GM12875 (cell line): Measurements from ENCODE around the gene TMEM8B.

Experiments
- H3K4me3 ChIP-seq: one replicate; pipeline ENCODE4 v1.5.1; 2011; ENCODE audit warnings: low read depth, low read length, control low read depth
- TF ChIP-seq, protein P1 (sequence below): IDR thresholded peaks from 2 replicates; pipeline ENCODE4 v1.5.1; 2011; ENCODE audit warnings: low read depth, mild to moderate bottlenecking, control low read depth, inconsistent platforms, low read length, moderate library complexity, borderline replicate concordance; ENCODE audit not compliant: insufficient read depth

TMEM8B gene

DNA sequence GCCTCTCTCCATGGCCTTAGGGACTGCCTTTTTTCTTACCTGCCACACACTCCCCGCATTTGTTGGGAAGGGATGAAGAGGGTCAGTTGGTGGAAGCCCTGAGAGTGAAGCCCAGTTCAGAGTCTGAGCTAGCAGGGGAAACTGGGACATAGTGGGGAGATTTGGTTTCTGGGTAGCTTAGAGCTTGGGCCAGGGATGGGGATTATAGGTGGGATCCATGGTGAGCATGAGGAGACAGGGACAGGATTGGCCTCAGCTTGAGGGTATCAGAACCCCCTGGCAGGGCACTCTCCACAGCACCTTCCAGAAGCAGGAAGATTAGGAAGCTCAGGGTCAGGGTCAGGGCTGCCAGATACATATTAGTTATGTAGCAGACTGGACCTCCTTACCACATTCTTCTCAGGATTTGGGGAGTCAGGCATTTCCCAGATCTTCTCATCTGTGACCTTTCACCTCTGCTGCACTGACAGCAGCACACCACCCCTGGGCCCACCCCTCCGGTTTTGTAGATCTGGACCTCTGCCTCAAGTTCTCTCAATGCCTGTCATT lies 23.3 kb downstream of the TMEM8B start:
- no peak overlapping the region for H3K4me3 ChIP-seq
- TF ChIP-seq, protein P1, sequence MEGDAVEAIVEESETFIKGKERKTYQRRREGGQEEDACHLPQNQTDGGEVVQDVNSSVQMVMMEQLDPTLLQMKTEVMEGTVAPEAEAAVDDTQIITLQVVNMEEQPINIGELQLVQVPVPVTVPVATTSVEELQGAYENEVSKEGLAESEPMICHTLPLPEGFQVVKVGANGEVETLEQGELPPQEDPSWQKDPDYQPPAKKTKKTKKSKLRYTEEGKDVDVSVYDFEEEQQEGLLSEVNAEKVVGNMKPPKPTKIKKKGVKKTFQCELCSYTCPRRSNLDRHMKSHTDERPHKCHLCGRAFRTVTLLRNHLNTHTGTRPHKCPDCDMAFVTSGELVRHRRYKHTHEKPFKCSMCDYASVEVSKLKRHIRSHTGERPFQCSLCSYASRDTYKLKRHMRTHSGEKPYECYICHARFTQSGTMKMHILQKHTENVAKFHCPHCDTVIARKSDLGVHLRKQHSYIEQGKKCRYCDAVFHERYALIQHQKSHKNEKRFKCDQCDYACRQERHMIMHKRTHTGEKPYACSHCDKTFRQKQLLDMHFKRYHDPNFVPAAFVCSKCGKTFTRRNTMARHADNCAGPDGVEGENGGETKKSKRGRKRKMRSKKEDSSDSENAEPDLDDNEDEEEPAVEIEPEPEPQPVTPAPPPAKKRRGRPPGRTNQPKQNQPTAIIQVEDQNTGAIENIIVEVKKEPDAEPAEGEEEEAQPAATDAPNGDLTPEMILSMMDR, result no peak

GRCh38 chr9:35852876-35853865 lies 24.1 kb downstream of the TMEM8B start:
- TF ChIP-seq, protein P1, result no peak
- no peak overlapping the region for H3K4me3 ChIP-seq

DNA sequence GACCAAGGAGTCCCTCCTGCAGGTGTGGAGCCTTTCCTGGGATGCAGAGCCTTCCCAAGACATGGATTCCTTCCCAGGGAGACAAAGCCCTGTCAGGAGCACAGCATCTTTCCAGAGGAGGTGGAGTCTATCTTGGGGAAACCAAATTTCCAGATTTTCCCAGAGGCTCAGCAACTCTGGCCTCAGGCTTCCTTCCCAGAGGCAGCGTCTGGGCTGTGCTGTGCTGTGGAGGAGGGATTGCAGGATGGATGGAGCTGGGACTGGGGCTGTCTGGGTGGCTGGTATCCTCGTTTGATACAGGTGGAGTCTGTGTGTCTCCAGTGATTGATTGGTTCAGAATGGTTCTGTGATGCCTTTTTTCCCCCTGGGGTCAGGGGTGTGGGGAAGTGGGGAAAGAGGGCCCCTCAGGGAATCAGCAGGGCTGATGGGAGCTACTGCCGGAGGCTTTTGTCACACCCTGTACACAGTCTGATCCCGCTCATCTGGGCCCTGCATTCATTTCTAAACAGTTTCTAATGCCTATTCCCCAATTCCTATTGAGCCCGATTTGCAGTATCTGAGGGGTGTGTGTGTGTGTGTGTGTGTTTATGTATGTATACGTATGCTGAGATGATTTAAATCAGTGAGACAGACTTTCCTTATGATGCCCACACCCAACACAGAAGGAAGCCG lies 25.2 kb downstream of the TMEM8B start:
- TF ChIP-seq, protein P1, result no peak
- H3K4me3 ChIP-seq, result no peak overlapping the region

DNA sequence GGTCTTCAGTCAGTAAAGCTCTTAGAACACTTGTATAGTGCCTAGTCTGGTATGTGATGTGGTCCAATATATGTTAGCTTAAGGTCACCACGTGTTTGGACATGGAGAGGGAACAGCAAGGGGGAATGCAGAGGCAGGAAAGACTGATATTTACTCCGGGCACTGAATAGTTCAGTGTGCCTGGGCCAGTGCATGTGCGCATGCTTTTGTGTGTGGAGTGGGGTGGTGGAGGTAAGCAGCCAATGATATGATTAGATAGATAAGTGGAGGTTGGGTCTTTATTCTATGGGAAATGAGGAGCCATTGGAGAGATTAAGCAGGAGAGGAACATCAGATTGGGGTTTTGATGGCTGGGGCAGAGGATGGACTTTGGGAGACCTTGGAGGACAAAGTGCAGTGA lies 27.2 kb downstream of the TMEM8B start:
- no peak overlapping the region for H3K4me3 ChIP-seq
- TF ChIP-seq, protein P1, result no peak

DNA sequence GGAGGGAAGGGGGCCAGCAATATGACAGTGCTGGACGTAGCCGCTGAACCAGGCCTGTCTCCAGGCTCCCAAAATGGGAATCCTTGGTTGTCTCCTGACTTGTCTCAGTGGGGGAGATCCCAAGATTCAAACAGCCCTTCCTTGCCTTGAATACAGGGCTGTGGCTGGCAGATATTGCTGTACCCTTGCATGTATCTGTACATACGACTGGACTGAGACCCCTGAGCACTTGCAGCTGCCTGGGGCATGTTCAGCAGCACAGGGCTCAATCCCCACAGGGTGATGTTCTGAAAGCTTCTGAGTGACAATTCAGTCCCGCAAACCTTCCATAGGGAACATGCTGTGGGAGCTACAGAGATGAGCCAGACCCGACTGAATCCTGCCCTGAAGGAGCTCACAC lies 27.9 kb downstream of the TMEM8B start:
- no peak overlapping the region for H3K4me3 ChIP-seq
- TF ChIP-seq, protein P1, result no peak

- TF ChIP-seq, protein P1, result no peak
- H3K4me3 ChIP-seq, result no peak overlapping the region
Observed at GRCh38 chr9:35858458-35858857, 29.4 kb downstream of the TMEM8B start.
